Left lung (tissue), 10 donors: ENCODE results near the gene LAMB1. TPM values are rescaled to one million over a fixed set of nuclear protein-coding genes. Genes with fewer than 3 reads are reported as not detected.
"Not testable (repeated sequence)": the region's sequence is repeated elsewhere in the genome, so short reads cannot be mapped to it uniquely, and the experiment has no call there.

Source experiments
- ATAC-seq: fragments of 200-7000 bp; cut with Tn5 transposase; one replicate; pipeline ENCODE4 v1.9.1; 2020; ENCODE audit warnings: moderate library complexity
- DNase-seq, 4 donors: peaks; one replicate each; pipeline ENCODE4 v3.0.0-alpha.2; 2013 to 2020
- H3K27ac ChIP-seq, 2 donors: fragments of 200-600 bp; sonication (generic) in 1 of 2; one replicate each; pipeline versions ENCODE4 v1.5.0 to v1.8.0; 2020 to 2021
- H3K27me3 ChIP-seq, 2 donors: fragments of 200-600 bp; sonication (generic) in 1 of 2; one replicate each; pipeline versions ENCODE4 v1.5.0 to v1.8.0; 2020 to 2021
- H3K36me3 ChIP-seq, 2 donors: fragments of 200-600 bp; sonication (generic) in 1 of 2; one replicate each; pipeline versions ENCODE4 v1.5.0 to v1.8.0; 2020 to 2021
- H3K4me1 ChIP-seq, 2 donors: fragments of 200-600 bp; one replicate each; pipeline ENCODE4 v1.8.0; 2021
- H3K4me3 ChIP-seq, 2 donors: fragments of 200-600 bp; sonication (generic) in 1 of 2; one replicate each; pipeline versions ENCODE4 v1.5.0 to v1.8.0; 2020 to 2021; ENCODE audit warnings: mild to moderate bottlenecking in 1 of 2
- H3K9me3 ChIP-seq, 2 donors: fragments of 200-600 bp; sonication (generic) in 1 of 2; one replicate each; pipeline versions ENCODE4 v1.5.0 to v1.8.0; 2020 to 2021
- CTCF ChIP-seq, 2 donors: fragments of 200-600 bp; sonication (generic) in 1 of 2; IDR thresholded peaks; one replicate each; pipeline versions ENCODE4 v1.5.0 to v1.8.0; 2021; ENCODE audit warnings: antibody characterized with exemption in 2 of 2
- intact Hi-C, 2 donors: fragments of 100-400 bp; cut with DNase I; formaldehyde crosslinking; loops; one replicate each; pipeline versions ENCODE4 v1.11.2 to v1.14.2; 2022
- polyA plus RNA-seq, 6 donors: library from polyadenylated mRNA; unstranded; fragments of 120-200 nt; gene quantifications; one replicate each; pipeline ENCODE4 v1.2.1, GENCODE V29; 2013; ENCODE audit not compliant: insufficient read length in 6 of 6
- total RNA-seq, 2 donors: library from RNA; stranded (reverse); fragmentation: NEBNext Ultra II Directional; extraction: Animal tissue kit (Norgen Biotek cat#: 25700); gene quantifications; one replicate each; pipeline ENCODE4 v1.2.1, GENCODE V29; 2021
- donor health status: DM: no; HTN: yes; CAD: no.
- donor health status: DM: no; HTN: no; CAD: no.

The LAMB1 gene
- total and polyA plus RNA-seq, 8 donors: 175 to 583 (median 505) TPM

- Histone ChIP-seq H3K4me1 (no peaks in the 10 kb centered on the region), H3K36me3 (no peaks in the 10 kb centered on the region), H3K9me3 (no peaks in the 10 kb centered on the region), H3K4me3 (no peak overlapping the region), H3K27ac (no peak overlapping the region), H3K27me3 (no peaks in the 10 kb centered on the region)
- ATAC-seq (no peak), DNase-seq (no peak)
- TF ChIP-seq CTCF (IDR thresholded peaks at IDR 0.05): no peak
- intact Hi-C loops: no loop called here
These were observed 34.8 kb upstream of the LAMB1 start for GRCh38 chr7:108037741-108038140.

GRCh38 chr7:108037140-108037539 is 34.2 kb upstream of the LAMB1 start:
- Histone ChIP-seq H3K9me3 (no peaks in the 10 kb centered on the region), H3K27me3 (no peaks in the 10 kb centered on the region), H3K4me1 (no peaks in the 10 kb centered on the region), H3K36me3 (no peaks in the 10 kb centered on the region), H3K4me3 (no peak overlapping the region), H3K27ac (no peak overlapping the region)
- no peak for TF ChIP-seq CTCF (IDR thresholded peaks at IDR 0.05)
- ATAC-seq (no peak), DNase-seq (no peak)
- intact Hi-C loops: no loop called here

- intact Hi-C loops: no loop called here
- Histone ChIP-seq H3K27ac (no peak overlapping the region), H3K36me3 (no peaks in the 10 kb centered on the region), H3K27me3 (no peaks in the 10 kb centered on the region), H3K4me1 (no peaks in the 10 kb centered on the region), H3K4me3 (no peak overlapping the region), H3K9me3 (no peaks in the 10 kb centered on the region)
- ATAC-seq (no peak), DNase-seq (no peak)
- TF ChIP-seq CTCF (IDR thresholded peaks at IDR 0.05): no peak
These were observed 31.6 kb upstream of the LAMB1 start for GRCh38 chr7:108034586-108034985.

GRCh38 chr7:108033776-108034497 is 31.0 kb upstream of the LAMB1 start:
- Histone ChIP-seq H3K4me3 (no peak overlapping the region), H3K4me1 (no peaks in the 10 kb centered on the region), H3K27ac (no peak overlapping the region), H3K36me3 (no peaks in the 10 kb centered on the region), H3K9me3 (no peaks in the 10 kb centered on the region), H3K27me3 (no peaks in the 10 kb centered on the region)
- DNase-seq: no peak
- ATAC-seq: no peak
- intact Hi-C loops: no loop called here
- no peak for TF ChIP-seq CTCF (IDR thresholded peaks at IDR 0.05)

GRCh38 chr7:108033309-108033708 is 30.3 kb upstream of the LAMB1 start:
- H3K4me1 ChIP-seq, H3K4me3 ChIP-seq, DNase-seq, intact Hi-C loops, H3K27ac ChIP-seq, H3K27me3 ChIP-seq, H3K9me3 ChIP-seq, ATAC-seq, H3K36me3 ChIP-seq: not testable (repeated sequence)

GRCh38 chr7:108030516-108030915 is 27.6 kb upstream of the LAMB1 start:
- Histone ChIP-seq H3K27me3 (no peaks in the 10 kb centered on the region), H3K9me3 (no peaks in the 10 kb centered on the region), H3K4me1 (no peaks in the 10 kb centered on the region), H3K4me3 (no peak overlapping the region), H3K36me3 (no peaks in the 10 kb centered on the region), H3K27ac (no peak overlapping the region)
- no peak for DNase-seq
- intact Hi-C loops: no loop called here
- ATAC-seq: no peak
- no peak for TF ChIP-seq CTCF (IDR thresholded peaks at IDR 0.05)
